ENCODE data around the gene ILF3. TPM values are rescaled to one million over a fixed set of nuclear protein-coding genes. Genes with fewer than 3 reads are reported as not detected.

Gene ILF3
- total RNA-seq, 1 donor from 2014 or later = 106 TPM

- Histone ChIP-seq H3K4me1 (peaks cover 6% of the 10 kb centered on the region), H3K9me3 (replicated peaks) (no peaks in the 10 kb centered on the region), H3K27me3 (ENCODE audit: low read depth) (no peaks in the 10 kb centered on the region), H3K27ac (replicated peaks) (no peak overlapping the region), H3K4me3 (no peak overlapping the region), H3K36me3 (peaks cover 99% of the 10 kb centered on the region)
- TF ChIP-seq CTCF (IDR thresholded peaks at IDR 0.05; ENCODE audit: borderline replicate concordance) = no peak
- no peak for DNase-seq
- intact Hi-C loops (cut with micrococcal nuclease) = no loop called here
These were observed 25.6 kb downstream of the ILF3 start for GRCh38 chr19:10679743-10680142.

- no peak overlapping the region for H3K27ac ChIP-seq (replicated peaks)
- H3K27me3 ChIP-seq (ENCODE audit: low read depth) = no peaks in the 10 kb centered on the region
- no peak for TF ChIP-seq CTCF (IDR thresholded peaks at IDR 0.05; ENCODE audit: borderline replicate concordance)
- intact Hi-C loops (cut with micrococcal nuclease) = no loop called here
- no peak for DNase-seq
- H3K9me3 ChIP-seq (replicated peaks) = no peaks in the 10 kb centered on the region
- H3K36me3 ChIP-seq = peaks cover 96% of the 10 kb centered on the region
- H3K4me1 ChIP-seq = peaks cover 15% of the 10 kb centered on the region
- no peak overlapping the region for H3K4me3 ChIP-seq
These were observed 26.5 kb downstream of the ILF3 start for GRCh38 chr19:10680545-10681135.

- intact Hi-C loops (cut with micrococcal nuclease) = no loop called here
- Histone ChIP-seq H3K36me3 (peaks cover 93% of the 10 kb centered on the region), H3K4me1 (peaks cover 26% of the 10 kb centered on the region), H3K27ac (replicated peaks) (no peak overlapping the region), H3K4me3 (no peak overlapping the region), H3K27me3 (ENCODE audit: low read depth) (no peaks in the 10 kb centered on the region), H3K9me3 (replicated peaks) (no peaks in the 10 kb centered on the region)
- TF ChIP-seq CTCF (IDR thresholded peaks at IDR 0.05; ENCODE audit: borderline replicate concordance) = no peak
- DNase-seq = no peak
These were observed 27.5 kb downstream of the ILF3 start for GRCh38 chr19:10681658-10682057.

- Histone ChIP-seq H3K4me3 (no peak overlapping the region), H3K4me1 (peaks cover 34% of the 10 kb centered on the region), H3K36me3 (peaks cover 91% of the 10 kb centered on the region), H3K9me3 (replicated peaks) (no peaks in the 10 kb centered on the region), H3K27me3 (ENCODE audit: low read depth) (no peaks in the 10 kb centered on the region), H3K27ac (replicated peaks) (no peak overlapping the region)
- DNase-seq = no peak
- TF ChIP-seq CTCF (IDR thresholded peaks at IDR 0.05; ENCODE audit: borderline replicate concordance) = no peak
- intact Hi-C loops (cut with micrococcal nuclease) = no loop called here
These were observed 28.4 kb downstream of the ILF3 start for GRCh38 chr19:10682397-10683063.

- no peak for DNase-seq
- intact Hi-C loops (cut with micrococcal nuclease) = no loop called here
- Histone ChIP-seq H3K27me3 (ENCODE audit: low read depth) (no peaks in the 10 kb centered on the region), H3K36me3 (peaks cover 91% of the 10 kb centered on the region), H3K4me3 (no peak overlapping the region), H3K27ac (replicated peaks) (no peak overlapping the region), H3K9me3 (replicated peaks) (no peaks in the 10 kb centered on the region), H3K4me1 (peaks cover 39% of the 10 kb centered on the region)
- no peak for TF ChIP-seq CTCF (IDR thresholded peaks at IDR 0.05; ENCODE audit: borderline replicate concordance)
These were observed 28.9 kb downstream of the ILF3 start for GRCh38 chr19:10683064-10683426.

All from left ventricle myocardium inferior (tissue), 1 donor.